ENCODE measurements around the gene TEAD2. TPM values are rescaled to one million over a fixed set of nuclear protein-coding genes. Genes with fewer than 3 reads are reported as not detected.

Gene TEAD2
- total RNA-seq, 1 experiment from 2014 or later = 106 TPM

GRCh38 chr19:49364083-49364737 is 2.0 kb upstream of the TEAD2 start:
- peaks cover 5% of the 10 kb centered on the region for H3K27me3 Mint-ChIP-seq (ENCODE audit: low read depth)
- ChIA-PET POLR2A (no interaction called here), CTCF (interaction anchor here (1.3 to 1.4 kb wide), 2 partner anchors 52 to 71 kb away, joined by 3 to 12 read pairs; no protein-coding TSS in a partner anchor)
- ATAC-seq (no peak), DNase-seq (ENCODE audit: low spot score) (peak; percentile 23)
- TF ChIP-seq CREB1 (CRISPR knock-in tag; IDR thresholded peaks at IDR 0.05) (no peak), ERG (CRISPR knock-in tag; IDR thresholded peaks at IDR 0.05) (no peak), ZNF219 (CRISPR knock-in tag; IDR thresholded peaks at IDR 0.05; ENCODE audit: borderline replicate concordance) (no peak), ETV6 (CRISPR knock-in tag; IDR thresholded peaks at IDR 0.05) (no peak), NFATC4 (CRISPR knock-in tag; IDR thresholded peaks at IDR 0.05) (no peak), NR2C2 (CRISPR knock-in tag; IDR thresholded peaks at IDR 0.05) (no peak), ATF3 (CRISPR knock-in tag; conservative IDR thresholded peaks at IDR 0.05) (no peak), NR1H2 (CRISPR knock-in tag; IDR thresholded peaks at IDR 0.05) (no peak), ZSCAN18 (CRISPR knock-in tag; IDR thresholded peaks at IDR 0.05) (no peak), FOXP1 (CRISPR knock-in tag; IDR thresholded peaks at IDR 0.05; ENCODE audit: borderline replicate concordance) (no peak), ZNF423 (CRISPR knock-in tag; IDR thresholded peaks at IDR 0.05) (no peak), USF1 (CRISPR knock-in tag; IDR thresholded peaks at IDR 0.05) (no peak), RELA (CRISPR knock-in tag; IDR thresholded peaks at IDR 0.05; ENCODE audit: borderline replicate concordance) (no peak), TP53 (CRISPR knock-in tag; IDR thresholded peaks at IDR 0.05) (no peak), SMAD3 (CRISPR knock-in tag; IDR thresholded peaks at IDR 0.05; ENCODE audit: borderline replicate concordance) (no peak)
- no peak overlapping the region for H3K4me3 Mint-ChIP-seq
- H3K4me1 Mint-ChIP-seq = peaks cover 8% of the 10 kb centered on the region
- H3K36me3 Mint-ChIP-seq = peaks cover 10% of the 10 kb centered on the region
- no peak overlapping the region for H3K27ac Mint-ChIP-seq
- H3K9me3 Mint-ChIP-seq = peaks cover 6% of the 10 kb centered on the region

- H3K4me3 Mint-ChIP-seq = no peak within 1 kb of the TSS
- ChIA-PET POLR2A (interaction anchor here (0.7 to 1.6 kb wide), 4 partner anchors 54 to 88 kb away, joined by 3 to 5 read pairs (median 4); partner anchors contain the start of gene PIH1D1), CTCF (interaction anchor here (0.6 to 2.9 kb wide), 29 partner anchors 11 to 370 kb away, joined by 3 to 17 read pairs (median 4); partner anchors contain the start of genes ALDH16A1, GYS1, PIH1D1 and RUVBL2)
- H3K4me1 Mint-ChIP-seq = peaks cover 8% of the 10 kb centered on the region
- H3K27ac Mint-ChIP-seq = no peak within 1 kb of the TSS
- TF ChIP-seq SP1 (CRISPR knock-in tag; conservative IDR thresholded peaks at IDR 0.05) = peak; percentile 97
- no peak for TF ChIP-seq TCF7 (CRISPR knock-in tag; IDR thresholded peaks at IDR 0.05; ENCODE audit: low read depth)
- no peak for TF ChIP-seq ATF2 (CRISPR knock-in tag; IDR thresholded peaks at IDR 0.05; ENCODE audit: borderline replicate concordance, low read depth)
- peak; percentile 39; the same call in 1 of the 2 replicates for TF ChIP-seq FOXP4 (CRISPR knock-in tag; IDR thresholded peaks at IDR 0.05)
- 0 out of 2 replicates have a peak, but pooled peaks have one; percentile 63 for TF ChIP-seq ETV6 (CRISPR knock-in tag; IDR thresholded peaks at IDR 0.05)
- peak; percentile 71 for TF ChIP-seq MAX (CRISPR knock-in tag; IDR thresholded peaks at IDR 0.05)
- no peaks in the 10 kb centered on the region for H3K9me3 Mint-ChIP-seq
- peaks cover 5% of the 10 kb centered on the region for H3K27me3 Mint-ChIP-seq (ENCODE audit: low read depth)
- ATAC-seq (peak; percentile 88), DNase-seq (ENCODE audit: low spot score) (peak; percentile 100)
- peaks cover 10% of the 10 kb centered on the region for H3K36me3 Mint-ChIP-seq
Observed at GRCh38 chr19:49363268-49364082, 1.3 kb upstream of the TEAD2 start, which contains the start of gene DKKL1. TSS of gene DKKL1 (plus strand) at chr19:49363877. CDS start at chr19:49363999, 122 bp downstream.

All from WTC11 (cell line).